Measurements from ENCODE around the gene FNDC10.

GRCh38 chr1:1605034-1605591, 5.2 kb upstream of the FNDC10 start:
- TF ChIP-seq YY1 (IDR thresholded peaks at IDR 0.05; ENCODE audit: insufficient read depth, insufficient read length): no peak
- TF ChIP-seq SUZ12 (IDR thresholded peaks at IDR 0.05; ENCODE audit: extremely low read depth, insufficient read depth, insufficient read length): no peak
